IMR-90 (cell line): Measurements from ENCODE around the gene UBE3B.

ENCODE experiments used
- BHLHE40 ChIP-seq: fragments of 150-350 bp; IDR thresholded peaks from 2 replicates; pipeline ENCODE4 v1.6.1; 2016; ENCODE audit warnings: mild to moderate bottlenecking, low read depth, low read length
- MAZ ChIP-seq: IDR thresholded peaks from 2 replicates; pipeline ENCODE4 v1.6.1; 2012; ENCODE audit warnings: low read depth, mild to moderate bottlenecking, low read length, improper control_type of control experiment, moderate library complexity, borderline replicate concordance
- POLR2A ChIP-seq: IDR thresholded peaks from 2 replicates; pipeline ENCODE4 v1.6.1; 2012; ENCODE audit warnings: mild to moderate bottlenecking, low read depth, low read length
- SMC3 ChIP-seq: fragments of 150-350 bp; IDR thresholded peaks from 2 replicates; pipeline ENCODE4 v1.6.1; 2016; ENCODE audit warnings: low read depth, mild to moderate bottlenecking, antibody characterized with exemption, low read length, moderate library complexity
- TF ChIP-seq, protein P1 (sequence below): conservative IDR thresholded peaks from 2 replicates; pipeline ENCODE4 v1.5.1; 2012; ENCODE audit warnings: mild to moderate bottlenecking, low read depth, low read length, improper control_type of control experiment

DNA sequence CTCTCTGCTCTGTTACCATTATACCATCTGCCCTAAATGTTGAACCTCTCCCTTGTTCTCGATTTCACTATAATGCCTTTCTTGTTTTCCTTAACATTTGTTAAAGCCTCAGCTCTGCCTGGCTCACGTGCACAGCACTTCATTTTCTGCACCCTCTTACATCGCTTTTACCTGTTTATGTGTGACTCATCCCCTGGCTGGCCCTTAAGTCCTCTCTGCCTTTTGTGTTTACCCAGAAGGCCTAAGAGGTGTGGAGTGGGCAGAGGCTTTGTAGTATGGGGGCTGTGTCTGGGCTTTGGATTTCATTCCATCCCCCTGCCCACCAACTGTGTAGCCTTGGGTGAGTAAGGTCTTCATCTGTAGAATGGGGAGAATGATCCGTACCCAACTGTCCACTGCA is 36.5 kb downstream of the UBE3B start:
- TF ChIP-seq, protein P1, sequence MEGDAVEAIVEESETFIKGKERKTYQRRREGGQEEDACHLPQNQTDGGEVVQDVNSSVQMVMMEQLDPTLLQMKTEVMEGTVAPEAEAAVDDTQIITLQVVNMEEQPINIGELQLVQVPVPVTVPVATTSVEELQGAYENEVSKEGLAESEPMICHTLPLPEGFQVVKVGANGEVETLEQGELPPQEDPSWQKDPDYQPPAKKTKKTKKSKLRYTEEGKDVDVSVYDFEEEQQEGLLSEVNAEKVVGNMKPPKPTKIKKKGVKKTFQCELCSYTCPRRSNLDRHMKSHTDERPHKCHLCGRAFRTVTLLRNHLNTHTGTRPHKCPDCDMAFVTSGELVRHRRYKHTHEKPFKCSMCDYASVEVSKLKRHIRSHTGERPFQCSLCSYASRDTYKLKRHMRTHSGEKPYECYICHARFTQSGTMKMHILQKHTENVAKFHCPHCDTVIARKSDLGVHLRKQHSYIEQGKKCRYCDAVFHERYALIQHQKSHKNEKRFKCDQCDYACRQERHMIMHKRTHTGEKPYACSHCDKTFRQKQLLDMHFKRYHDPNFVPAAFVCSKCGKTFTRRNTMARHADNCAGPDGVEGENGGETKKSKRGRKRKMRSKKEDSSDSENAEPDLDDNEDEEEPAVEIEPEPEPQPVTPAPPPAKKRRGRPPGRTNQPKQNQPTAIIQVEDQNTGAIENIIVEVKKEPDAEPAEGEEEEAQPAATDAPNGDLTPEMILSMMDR: no peak
- TF ChIP-seq POLR2A: no peak
- no peak for TF ChIP-seq BHLHE40
- no peak for TF ChIP-seq SMC3
- TF ChIP-seq MAZ: no peak
